Ishikawa (cell line): ENCODE measurements around the gene DCLK1.

Source experiments
- CREB1 ChIP-seq: IDR thresholded peaks from 2 replicates; pipeline ENCODE4 v1.6.1; 2012; ENCODE audit warnings: low read depth
- NFIC ChIP-seq: IDR thresholded peaks from 2 replicates; pipeline ENCODE4 v1.6.1; 2012
- TAF1 ChIP-seq: IDR thresholded peaks from 2 replicates; pipeline ENCODE4 v1.6.1; 2012; ENCODE audit warnings: low read depth, mild to moderate bottlenecking
- YY1 ChIP-seq: IDR thresholded peaks from 2 replicates; pipeline ENCODE4 v1.6.1; 2012; ENCODE audit warnings: low read depth
- TF ChIP-seq, protein P1 (sequence below): IDR thresholded peaks from 2 replicates; pipeline ENCODE4 v1.6.1; 2012
- TF ChIP-seq, protein P2 (sequence below): IDR thresholded peaks from 2 replicates; pipeline ENCODE4 v1.6.1; 2012; ENCODE audit warnings: low read depth, mild to moderate bottlenecking

DNA sequence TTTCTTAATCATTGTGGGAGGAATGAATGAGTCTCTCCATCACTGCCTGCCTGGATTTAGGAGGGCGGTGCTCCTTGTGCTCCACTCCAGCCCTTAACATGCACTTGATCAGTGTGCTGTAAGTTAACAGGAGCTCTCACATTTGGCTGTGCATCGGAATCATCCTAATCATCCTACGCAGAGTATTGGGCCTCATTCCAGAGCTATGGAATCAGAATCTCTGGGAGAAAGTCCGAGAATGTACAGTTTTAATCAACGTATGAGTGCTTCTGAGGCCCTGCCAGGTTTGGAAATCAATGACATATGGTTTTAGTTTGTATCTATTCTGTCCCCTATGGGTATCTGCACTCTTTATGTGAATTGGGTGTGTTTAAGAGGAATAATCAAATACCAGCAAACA is 34.9 kb upstream of the DCLK1 start:
- TF ChIP-seq, protein P1, sequence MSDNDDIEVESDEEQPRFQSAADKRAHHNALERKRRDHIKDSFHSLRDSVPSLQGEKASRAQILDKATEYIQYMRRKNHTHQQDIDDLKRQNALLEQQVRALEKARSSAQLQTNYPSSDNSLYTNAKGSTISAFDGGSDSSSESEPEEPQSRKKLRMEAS, result no peak
- no peak for TF ChIP-seq CREB1
- no peak for TF ChIP-seq TAF1
- no peak for TF ChIP-seq YY1
- TF ChIP-seq, protein P2, sequence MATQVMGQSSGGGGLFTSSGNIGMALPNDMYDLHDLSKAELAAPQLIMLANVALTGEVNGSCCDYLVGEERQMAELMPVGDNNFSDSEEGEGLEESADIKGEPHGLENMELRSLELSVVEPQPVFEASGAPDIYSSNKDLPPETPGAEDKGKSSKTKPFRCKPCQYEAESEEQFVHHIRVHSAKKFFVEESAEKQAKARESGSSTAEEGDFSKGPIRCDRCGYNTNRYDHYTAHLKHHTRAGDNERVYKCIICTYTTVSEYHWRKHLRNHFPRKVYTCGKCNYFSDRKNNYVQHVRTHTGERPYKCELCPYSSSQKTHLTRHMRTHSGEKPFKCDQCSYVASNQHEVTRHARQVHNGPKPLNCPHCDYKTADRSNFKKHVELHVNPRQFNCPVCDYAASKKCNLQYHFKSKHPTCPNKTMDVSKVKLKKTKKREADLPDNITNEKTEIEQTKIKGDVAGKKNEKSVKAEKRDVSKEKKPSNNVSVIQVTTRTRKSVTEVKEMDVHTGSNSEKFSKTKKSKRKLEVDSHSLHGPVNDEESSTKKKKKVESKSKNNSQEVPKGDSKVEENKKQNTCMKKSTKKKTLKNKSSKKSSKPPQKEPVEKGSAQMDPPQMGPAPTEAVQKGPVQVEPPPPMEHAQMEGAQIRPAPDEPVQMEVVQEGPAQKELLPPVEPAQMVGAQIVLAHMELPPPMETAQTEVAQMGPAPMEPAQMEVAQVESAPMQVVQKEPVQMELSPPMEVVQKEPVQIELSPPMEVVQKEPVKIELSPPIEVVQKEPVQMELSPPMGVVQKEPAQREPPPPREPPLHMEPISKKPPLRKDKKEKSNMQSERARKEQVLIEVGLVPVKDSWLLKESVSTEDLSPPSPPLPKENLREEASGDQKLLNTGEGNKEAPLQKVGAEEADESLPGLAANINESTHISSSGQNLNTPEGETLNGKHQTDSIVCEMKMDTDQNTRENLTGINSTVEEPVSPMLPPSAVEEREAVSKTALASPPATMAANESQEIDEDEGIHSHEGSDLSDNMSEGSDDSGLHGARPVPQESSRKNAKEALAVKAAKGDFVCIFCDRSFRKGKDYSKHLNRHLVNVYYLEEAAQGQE, result no peak
- no peak for TF ChIP-seq NFIC
